Measurements from ENCODE around the gene TMPRSS3.
A peak's percentile ranks its signal among the peaks of the same experiment; 100 is the strongest.
"Not testable (repeated sequence)": the region's sequence is repeated elsewhere in the genome, so short reads cannot be mapped to it uniquely, and the experiment has no call there.

The TMPRSS3 gene

GRCh38 chr21:42427809-42428419, 32.1 kb upstream of the TMPRSS3 start:
- DNase-seq (ENCODE audit: low spot score) = no peak

- DNase-seq (ENCODE audit: low spot score) = no peak
Observed at GRCh38 chr21:42426876-42427480, 31.1 kb upstream of the TMPRSS3 start.

- no peak for DNase-seq (ENCODE audit: low spot score)
Observed at GRCh38 chr21:42426424-42426823, 30.6 kb upstream of the TMPRSS3 start.

- no peak for DNase-seq (ENCODE audit: low spot score)
Observed at GRCh38 chr21:42425591-42425990, 29.7 kb upstream of the TMPRSS3 start.

- no peak for DNase-seq (ENCODE audit: low spot score)
Observed at GRCh38 chr21:42424914-42425541, 29.2 kb upstream of the TMPRSS3 start.

- DNase-seq (ENCODE audit: low spot score) = no peak
Observed at GRCh38 chr21:42423685-42424084, 27.8 kb upstream of the TMPRSS3 start.

- no peak for DNase-seq (ENCODE audit: low spot score)
Observed at GRCh38 chr21:42423197-42423675, 27.4 kb upstream of the TMPRSS3 start.

- no peak for DNase-seq (ENCODE audit: low spot score)
Observed at GRCh38 chr21:42421018-42421793, 25.4 kb upstream of the TMPRSS3 start.

GRCh38 chr21:42419845-42420244, 24.0 kb upstream of the TMPRSS3 start:
- no peak for DNase-seq (ENCODE audit: low spot score)

GRCh38 chr21:42418886-42419285, 23.0 kb upstream of the TMPRSS3 start:
- no peak for DNase-seq (ENCODE audit: low spot score)

- no peak for DNase-seq (ENCODE audit: low spot score)
Observed at GRCh38 chr21:42417533-42417932, 21.7 kb upstream of the TMPRSS3 start.

- DNase-seq (ENCODE audit: low spot score) = peak; percentile 50
Observed at GRCh38 chr21:42414928-42415769, 19.3 kb upstream of the TMPRSS3 start.

GRCh38 chr21:42414553-42414927, 18.7 kb upstream of the TMPRSS3 start:
- DNase-seq (ENCODE audit: low spot score) = no peak

- no peak for DNase-seq (ENCODE audit: low spot score)
Observed at GRCh38 chr21:42414066-42414465, 18.2 kb upstream of the TMPRSS3 start.

GRCh38 chr21:42413500-42413899, 17.6 kb upstream of the TMPRSS3 start:
- no peak for DNase-seq (ENCODE audit: low spot score)

GRCh38 chr21:42413093-42413492, 17.2 kb upstream of the TMPRSS3 start:
- DNase-seq (ENCODE audit: low spot score) = no peak

- DNase-seq (ENCODE audit: low spot score) = no peak
Observed at GRCh38 chr21:42412636-42412933, 16.7 kb upstream of the TMPRSS3 start.

GRCh38 chr21:42411891-42412635, 16.2 kb upstream of the TMPRSS3 start:
- DNase-seq (ENCODE audit: low spot score) = no peak

- no peak for DNase-seq (ENCODE audit: low spot score)
Observed at GRCh38 chr21:42411197-42411869, 15.5 kb upstream of the TMPRSS3 start.

GRCh38 chr21:42409366-42409765, 13.5 kb upstream of the TMPRSS3 start:
- no peak for DNase-seq (ENCODE audit: low spot score)

GRCh38 chr21:42408718-42409117, 12.9 kb upstream of the TMPRSS3 start:
- DNase-seq (ENCODE audit: low spot score) = not testable (repeated sequence)

Data from COLO829 (cell line).